Hematopoietic multipotent progenitor cell treated with erythropoietin and hydrocortisone succinate and interleukin-3 and kit ligand, for 6 days (in vitro differentiated cells): ENCODE results near the gene PTOV1.

Source experiments
- DNase-seq: peaks from one replicate; pipeline ENCODE4 v3.0.0-alpha.2; 2015

The PTOV1 gene

GRCh38 chr19:49861107-49861506 is 10.1 kb downstream of the PTOV1 start:
- DNase-seq = no peak

- no peak for DNase-seq
Measured at GRCh38 chr19:49861541-49862378, 10.8 kb downstream of the PTOV1 start.

- peak; percentile 59 for DNase-seq
Measured at GRCh38 chr19:49862391-49863253, 11.7 kb downstream of the PTOV1 start.

GRCh38 chr19:49863254-49863934 is 12.4 kb downstream of the PTOV1 start:
- no peak for DNase-seq

- no peak for DNase-seq
Measured at GRCh38 chr19:49863935-49864320, 13.0 kb downstream of the PTOV1 start.

- no peak for DNase-seq
Measured at GRCh38 chr19:49864890-49865289, 13.9 kb downstream of the PTOV1 start.

GRCh38 chr19:49866933-49867782 is 16.2 kb downstream of the PTOV1 start, which contains the start of gene PNKP:
Gene PNKP, minus strand, starts transcription at chr19:49867576. Its CDS starts 372 bp downstream, at chr19:49867204.
- peak; percentile 96 for DNase-seq

GRCh38 chr19:49869009-49869483 is 18.1 kb downstream of the PTOV1 start:
- no peak for DNase-seq

- peak; percentile 100 for DNase-seq
Measured at GRCh38 chr19:49869484-49870308, 18.7 kb downstream of the PTOV1 start.

- peak; percentile 70 for DNase-seq
Measured at GRCh38 chr19:49870309-49870901, 19.4 kb downstream of the PTOV1 start.

- no peak for DNase-seq
Measured at GRCh38 chr19:49871349-49871985, 20.5 kb downstream of the PTOV1 start.

- DNase-seq = peak; percentile 64
Measured at GRCh38 chr19:49872245-49873128, 21.5 kb downstream of the PTOV1 start.

- no peak for DNase-seq
Measured at GRCh38 chr19:49873129-49873521, 22.2 kb downstream of the PTOV1 start.

GRCh38 chr19:49873834-49874233 is 22.9 kb downstream of the PTOV1 start:
- no peak for DNase-seq

- DNase-seq = no peak
Measured at GRCh38 chr19:49874503-49875157, 23.7 kb downstream of the PTOV1 start.

GRCh38 chr19:49875177-49875576 is 24.2 kb downstream of the PTOV1 start:
- no peak for DNase-seq

- peak; percentile 80 for DNase-seq
Measured at GRCh38 chr19:49875857-49876421, 25.0 kb downstream of the PTOV1 start.

GRCh38 chr19:49876422-49877019 is 25.6 kb downstream of the PTOV1 start:
- DNase-seq = peak; percentile 99
